Neural progenitor cell (in vitro differentiated cells): ENCODE results near the gene CCDC183. TPM values are rescaled to one million over a fixed set of nuclear protein-coding genes. Genes with fewer than 3 reads are reported as not detected.

Experiments
- DNase-seq: peaks from one replicate; pipeline ENCODE4 v3.0.0-alpha.2; 2016; ENCODE audit warnings: low spot score
- H2AFZ ChIP-seq: fragments of 200-600 bp; sonication (generic); replicated peaks from 2 replicates; pipeline ENCODE4 v1.6.1; 2016; ENCODE audit warnings: antibody characterized with exemption
- H3F3A ChIP-seq: fragments of 200-600 bp; sonication (generic); 2 replicates; pipeline ENCODE4 v1.6.1; 2016; ENCODE audit warnings: antibody characterized with exemption, low read depth
- H3K27ac ChIP-seq: fragments of 200-600 bp; sonication (generic); 2 replicates; pipeline ENCODE4 v1.5.1; 2016; ENCODE audit warnings: mild to moderate bottlenecking
- H3K27me3 ChIP-seq: fragments of 200-600 bp; sonication (generic); 2 replicates; pipeline ENCODE4 v1.6.1; 2016; ENCODE audit warnings: mild to moderate bottlenecking, moderate library complexity
- H3K36me3 ChIP-seq: fragments of 200-600 bp; sonication (generic); 2 replicates; pipeline ENCODE4 v1.5.1; 2016
- H3K4me1 ChIP-seq: fragments of 200-600 bp; sonication (generic); 2 replicates; pipeline ENCODE4 v1.6.1; 2016; ENCODE audit warnings: mixed run types
- H3K4me2 ChIP-seq: fragments of 200-600 bp; sonication (generic); 2 replicates; pipeline ENCODE4 v1.6.1; 2016
- H3K4me3 ChIP-seq: fragments of 200-600 bp; sonication (generic); 2 replicates; pipeline ENCODE4 v1.5.1; 2016
- H3K79me2 ChIP-seq: fragments of 200-600 bp; sonication (generic); 2 replicates; pipeline ENCODE4 v1.6.1; 2016; ENCODE audit warnings: low read depth
- H3K9ac ChIP-seq: fragments of 200-600 bp; sonication (generic); 2 replicates; pipeline ENCODE4 v1.6.1; 2016
- H3K9me3 ChIP-seq: fragments of 200-600 bp; sonication (generic); 2 replicates; pipeline ENCODE4 v1.5.1; 2016; ENCODE audit warnings: low read depth
- H4K20me1 ChIP-seq: fragments of 200-600 bp; sonication (generic); 2 replicates; pipeline ENCODE4 v1.6.1; 2016; ENCODE audit warnings: low read depth
- H3K27ac Mint-ChIP-seq: 3 replicates; pipeline ENCODE4 v1.8.0; 2021; ENCODE audit warnings: mixed read lengths
- H3K27me3 Mint-ChIP-seq: 2 replicates; pipeline ENCODE4 v1.8.0; 2022; ENCODE audit warnings: low read depth, mild to moderate bottlenecking, inconsistent platforms, moderate library complexity, mixed read lengths; ENCODE audit not compliant: insufficient read depth
- H3K36me3 Mint-ChIP-seq: 3 replicates; pipeline ENCODE4 v1.8.0; 2021; ENCODE audit warnings: mixed read lengths
- H3K4me1 Mint-ChIP-seq: 3 replicates; pipeline ENCODE4 v1.8.0; 2021; ENCODE audit warnings: mixed read lengths
- H3K4me3 Mint-ChIP-seq: 3 replicates; pipeline ENCODE4 v1.8.0; 2021; ENCODE audit warnings: mild to moderate bottlenecking, moderate library complexity, mixed read lengths
- H3K9me3 Mint-ChIP-seq: 3 replicates; pipeline ENCODE4 v1.8.0; 2020; ENCODE audit warnings: mixed read lengths
- EZH2 ChIP-seq: fragments of 200-600 bp; sonication (generic); IDR thresholded peaks from 2 replicates; pipeline ENCODE4 v1.6.1; 2017; ENCODE audit warnings: antibody characterized with exemption, mild to moderate bottlenecking, moderate library complexity
- EZH2phosphoT487 ChIP-seq: fragments of 200-600 bp; sonication (generic); IDR thresholded peaks from 2 replicates; pipeline ENCODE4 v1.6.1; 2017; ENCODE audit warnings: antibody characterized with exemption
- total RNA-seq: library from RNA; depleted of rRNA; stranded (reverse); fragments of >200 nt; gene quantifications from 2 replicates; pipeline ENCODE4 v1.2.3, GENCODE V29; 2015; ENCODE audit warnings: low replicate concordance
- TF ChIP-seq, protein P1 (sequence below): fragments of 200-600 bp; sonication (generic); IDR thresholded peaks from 2 replicates; pipeline ENCODE4 v1.5.1; 2017; ENCODE audit warnings: antibody characterized with exemption, mild to moderate bottlenecking

CCDC183 gene
- total RNA-seq, 1 donor from 2014 or later, result 0.84 TPM

DNA sequence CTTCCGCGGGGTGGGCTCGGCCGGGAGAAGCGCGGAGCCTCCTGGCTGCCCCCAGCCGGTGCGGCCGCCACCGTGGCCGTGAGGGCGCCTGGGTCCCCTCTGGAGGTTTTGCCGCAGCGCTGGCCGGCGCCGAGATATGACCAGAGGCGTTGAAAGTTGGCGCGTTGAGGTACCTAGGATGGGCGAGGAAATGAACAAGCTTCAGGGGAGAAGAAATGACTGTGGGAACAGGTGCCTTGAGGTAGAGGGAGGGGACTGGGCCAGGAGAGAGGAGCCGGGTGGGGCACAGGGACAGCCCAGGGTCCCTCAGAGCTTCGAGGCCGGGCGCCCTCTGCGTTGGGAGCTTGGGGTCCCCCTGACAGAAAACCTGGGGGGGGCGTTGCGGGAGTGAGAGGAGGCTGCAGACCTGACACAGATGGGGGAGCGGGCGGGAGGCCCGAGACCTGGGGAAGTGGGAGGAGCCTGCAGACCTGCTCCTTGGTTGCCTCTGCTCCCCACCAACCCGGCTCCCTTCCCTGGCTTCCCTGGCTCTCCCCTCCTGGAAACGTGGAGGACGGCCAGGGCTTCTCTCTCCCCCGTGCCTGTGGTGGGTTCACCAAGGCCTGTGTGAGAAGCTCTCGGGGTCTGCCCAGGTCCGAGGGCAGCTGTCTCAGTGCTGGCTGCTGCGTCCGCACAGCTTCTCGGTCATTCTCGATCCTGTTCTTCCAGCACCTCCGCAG is 25.8 kb downstream of the CCDC183 start:
- H3K27me3 ChIP-seq, result peaks cover 16% of the 10 kb centered on the region
- DNase-seq, result peak; percentile 15
- H3F3A ChIP-seq, result peaks cover 12% of the 10 kb centered on the region
- H3K4me3 ChIP-seq, result peak overlapping the region; percentile 53
- H3K79me2 ChIP-seq, result peaks cover 40% of the 10 kb centered on the region
- TF ChIP-seq, protein P1, sequence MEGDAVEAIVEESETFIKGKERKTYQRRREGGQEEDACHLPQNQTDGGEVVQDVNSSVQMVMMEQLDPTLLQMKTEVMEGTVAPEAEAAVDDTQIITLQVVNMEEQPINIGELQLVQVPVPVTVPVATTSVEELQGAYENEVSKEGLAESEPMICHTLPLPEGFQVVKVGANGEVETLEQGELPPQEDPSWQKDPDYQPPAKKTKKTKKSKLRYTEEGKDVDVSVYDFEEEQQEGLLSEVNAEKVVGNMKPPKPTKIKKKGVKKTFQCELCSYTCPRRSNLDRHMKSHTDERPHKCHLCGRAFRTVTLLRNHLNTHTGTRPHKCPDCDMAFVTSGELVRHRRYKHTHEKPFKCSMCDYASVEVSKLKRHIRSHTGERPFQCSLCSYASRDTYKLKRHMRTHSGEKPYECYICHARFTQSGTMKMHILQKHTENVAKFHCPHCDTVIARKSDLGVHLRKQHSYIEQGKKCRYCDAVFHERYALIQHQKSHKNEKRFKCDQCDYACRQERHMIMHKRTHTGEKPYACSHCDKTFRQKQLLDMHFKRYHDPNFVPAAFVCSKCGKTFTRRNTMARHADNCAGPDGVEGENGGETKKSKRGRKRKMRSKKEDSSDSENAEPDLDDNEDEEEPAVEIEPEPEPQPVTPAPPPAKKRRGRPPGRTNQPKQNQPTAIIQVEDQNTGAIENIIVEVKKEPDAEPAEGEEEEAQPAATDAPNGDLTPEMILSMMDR, result no peak
- TF ChIP-seq EZH2, result no peak
- Mint-ChIP-seq H3K4me1 (peaks cover 10% of the 10 kb centered on the region), H3K27me3 (peaks cover 4% of the 10 kb centered on the region), H3K9me3 (no peaks in the 10 kb centered on the region), H3K36me3 (peaks cover 16% of the 10 kb centered on the region), H3K4me3 (no peak overlapping the region), H3K27ac (no peak overlapping the region)
- H3K9ac ChIP-seq, result no peak overlapping the region
- peak overlapping the region; percentile 97 for H3K4me2 ChIP-seq
- peaks cover 58% of the 10 kb centered on the region for H4K20me1 ChIP-seq
- no peak overlapping the region for H2AFZ ChIP-seq
- peaks cover 9% of the 10 kb centered on the region for H3K4me1 ChIP-seq
- no peaks in the 10 kb centered on the region for H3K9me3 ChIP-seq
- peaks cover under 1% of the 10 kb centered on the region for H3K36me3 ChIP-seq
- no peak overlapping the region for H3K27ac ChIP-seq

DNA sequence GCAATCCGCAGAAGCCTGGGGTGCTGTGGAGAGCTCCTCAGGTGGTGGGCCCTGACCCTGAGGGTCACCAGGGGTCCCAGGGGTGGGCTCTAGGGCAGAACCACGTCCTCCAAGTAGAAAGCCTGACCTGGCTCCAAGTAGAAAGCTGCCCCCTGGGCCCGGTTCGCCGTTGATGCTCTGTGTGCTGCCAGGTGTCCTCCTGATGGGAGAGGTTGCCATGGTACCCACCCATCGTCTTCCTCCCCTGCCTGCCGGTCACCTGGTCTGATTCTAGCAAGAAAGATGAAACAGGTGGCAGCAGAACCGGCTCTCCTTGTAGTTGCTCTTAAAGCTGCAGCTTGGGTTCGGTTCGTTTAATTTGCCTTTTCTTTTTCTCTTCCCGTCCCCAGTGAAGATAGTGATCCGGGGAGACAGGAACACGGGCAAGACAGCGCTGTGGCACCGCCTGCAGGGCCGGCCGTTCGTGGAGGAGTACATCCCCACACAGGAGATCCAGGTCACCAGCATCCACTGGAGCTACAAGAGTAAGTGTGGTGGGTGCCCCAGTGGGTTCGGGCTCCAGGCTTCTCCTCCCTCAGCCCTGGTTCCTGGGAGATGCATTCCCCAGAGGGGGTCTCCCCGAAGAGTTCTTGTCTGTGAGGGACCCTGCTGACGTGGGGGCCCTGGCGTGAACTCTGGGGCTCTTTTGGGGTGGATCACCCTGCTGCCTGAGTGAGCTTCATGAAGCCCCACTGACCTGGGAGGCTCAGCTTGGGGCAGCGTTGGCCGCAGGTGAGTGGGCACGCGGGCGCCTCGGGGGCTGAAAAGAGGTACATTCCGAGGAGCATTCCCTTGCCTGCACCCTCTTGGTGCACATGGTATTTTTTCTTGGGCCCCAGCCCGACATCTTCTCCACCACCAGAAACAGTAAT is 27.3 kb downstream of the CCDC183 start:
- peaks cover 35% of the 10 kb centered on the region for H3K79me2 ChIP-seq
- H3K27ac ChIP-seq, result no peak overlapping the region

DNA sequence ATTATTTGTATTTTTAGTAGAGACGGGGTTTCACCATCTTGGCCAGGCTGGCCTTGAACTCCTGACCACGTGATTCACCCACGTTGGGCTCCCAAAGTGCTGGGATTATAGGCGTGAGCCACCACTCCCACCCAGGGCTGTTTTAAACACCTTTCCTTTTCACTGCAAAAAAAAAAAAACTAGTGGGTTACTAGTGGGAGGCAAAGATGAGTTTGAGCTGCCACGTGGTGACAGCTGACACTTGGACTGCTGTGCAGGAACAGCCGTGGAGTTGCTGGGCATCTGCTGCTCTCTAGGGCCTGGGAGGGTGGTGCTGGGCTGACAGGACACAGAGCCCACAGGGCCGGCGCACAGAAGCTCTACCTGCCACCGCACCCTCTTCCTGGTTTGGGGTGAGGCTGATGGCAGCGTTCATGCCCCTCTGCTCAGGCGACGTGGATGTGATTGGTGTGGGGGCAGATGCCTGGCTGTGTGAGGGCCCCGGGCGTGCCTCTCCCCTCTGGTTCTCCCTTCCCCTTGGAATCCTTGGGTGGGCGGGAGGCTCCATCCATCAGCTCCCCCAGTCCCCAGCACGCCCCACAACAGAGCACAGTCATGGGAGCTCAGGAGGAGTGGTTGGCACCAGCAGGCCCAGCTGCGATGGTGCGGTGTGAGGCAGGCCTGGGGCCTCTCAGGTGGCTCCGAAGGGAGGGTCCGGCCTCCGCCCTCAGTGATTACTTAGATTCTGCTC is 28.5 kb downstream of the CCDC183 start:
- Histone ChIP-seq H2AFZ (no peak overlapping the region), H3K27ac (no peak overlapping the region), H3F3A (peaks cover 12% of the 10 kb centered on the region), H4K20me1 (peaks cover 56% of the 10 kb centered on the region), H3K79me2 (peaks cover 29% of the 10 kb centered on the region), H3K27me3 (peaks cover 16% of the 10 kb centered on the region), H3K9me3 (no peaks in the 10 kb centered on the region), H3K4me1 (peaks cover 9% of the 10 kb centered on the region), H3K36me3 (no peaks in the 10 kb centered on the region), H3K4me3 (no peak overlapping the region), H3K9ac (no peak overlapping the region), H3K4me2 (no peak overlapping the region)
- peaks cover 16% of the 10 kb centered on the region for H3K36me3 Mint-ChIP-seq
- no peak overlapping the region for H3K4me3 Mint-ChIP-seq
- H3K4me1 Mint-ChIP-seq, result peaks cover 10% of the 10 kb centered on the region
- H3K9me3 Mint-ChIP-seq, result no peaks in the 10 kb centered on the region
- peaks cover 8% of the 10 kb centered on the region for H3K27me3 Mint-ChIP-seq
- no peak overlapping the region for H3K27ac Mint-ChIP-seq
- no peak for DNase-seq
- TF ChIP-seq EZH2phosphoT487 (no peak), EZH2 (no peak)
- TF ChIP-seq, protein P1, result no peak

More for the DNA sequence above, 27.3 kb downstream of the CCDC183 start:
- peaks cover 58% of the 10 kb centered on the region for H4K20me1 ChIP-seq
- TF ChIP-seq, protein P1, result no peak
- TF ChIP-seq EZH2 (no peak), EZH2phosphoT487 (no peak)
- H3K27ac Mint-ChIP-seq, result no peak overlapping the region
- H3F3A ChIP-seq, result peaks cover 12% of the 10 kb centered on the region
- H3K27me3 ChIP-seq, result peaks cover 16% of the 10 kb centered on the region
- H3K27me3 Mint-ChIP-seq, result peaks cover 4% of the 10 kb centered on the region
- H3K4me1 ChIP-seq, result peaks cover 9% of the 10 kb centered on the region
- H3K9me3 ChIP-seq, result no peaks in the 10 kb centered on the region
- no peak overlapping the region for H3K9ac ChIP-seq
- no peak overlapping the region for H3K4me3 Mint-ChIP-seq
- H2AFZ ChIP-seq, result no peak overlapping the region
- H3K4me3 ChIP-seq, result no peak overlapping the region
- no peaks in the 10 kb centered on the region for H3K36me3 ChIP-seq
- no peaks in the 10 kb centered on the region for H3K9me3 Mint-ChIP-seq
- H3K4me2 ChIP-seq, result no peak overlapping the region
- peaks cover 10% of the 10 kb centered on the region for H3K4me1 Mint-ChIP-seq
- DNase-seq, result no peak
- peaks cover 14% of the 10 kb centered on the region for H3K36me3 Mint-ChIP-seq
